Measurements from ENCODE around the gene SH3RF3. TPM values are rescaled to one million over a fixed set of nuclear protein-coding genes. Genes with fewer than 3 reads are reported as not detected.

SH3RF3 gene
- total RNA-seq, 1 donor from 2014 or later, result 7.9 TPM

GRCh38 chr2:109238580-109238979 is 109.6 kb downstream of the SH3RF3 start:
- Histone ChIP-seq H3K27ac (replicated peaks) (peak overlapping the region; percentile 55), H3K4me1 (peaks cover 75% of the 10 kb centered on the region), H3K9me3 (replicated peaks) (peaks cover 3% of the 10 kb centered on the region), H3K4me3 (no peak overlapping the region), H3K36me3 (no peaks in the 10 kb centered on the region), H3K27me3 (ENCODE audit: low read depth) (no peaks in the 10 kb centered on the region)
- TF ChIP-seq CTCF (IDR thresholded peaks at IDR 0.05; ENCODE audit: borderline replicate concordance), result no peak
- peak; percentile 70 for DNase-seq
- intact Hi-C loops (cut with micrococcal nuclease), result loop anchor here (10.0 kb wide), 1 partner anchor 104 kb away; no protein-coding TSS in a partner anchor

GRCh38 chr2:109239720-109240119 is 110.7 kb downstream of the SH3RF3 start:
- H3K36me3 ChIP-seq, result no peaks in the 10 kb centered on the region
- no peak overlapping the region for H3K27ac ChIP-seq (replicated peaks)
- intact Hi-C loops (cut with micrococcal nuclease), result loop anchor here (10.0 kb wide), 2 partner anchors 85 to 105 kb away; no protein-coding TSS in a partner anchor

GRCh38 chr2:109242210-109242653 is 113.2 kb downstream of the SH3RF3 start:
- Histone ChIP-seq H3K9me3 (replicated peaks) (no peaks in the 10 kb centered on the region), H3K36me3 (no peaks in the 10 kb centered on the region), H3K27me3 (ENCODE audit: low read depth) (no peaks in the 10 kb centered on the region), H3K27ac (replicated peaks) (peak overlapping the region; percentile 91), H3K4me3 (no peak overlapping the region), H3K4me1 (peaks cover 94% of the 10 kb centered on the region)
- intact Hi-C loops (cut with micrococcal nuclease), result loop anchor here (10.0 kb wide), 1 partner anchor 83 kb away; no protein-coding TSS in a partner anchor
- DNase-seq, result peak; percentile 42
- no peak for TF ChIP-seq CTCF (IDR thresholded peaks at IDR 0.05; ENCODE audit: borderline replicate concordance)

More at GRCh38 chr2:109239720-109240119, 110.7 kb downstream of the SH3RF3 start:
- no peaks in the 10 kb centered on the region for H3K27me3 ChIP-seq (ENCODE audit: low read depth)
- H3K4me1 ChIP-seq, result peaks cover 86% of the 10 kb centered on the region
- no peak for DNase-seq
- TF ChIP-seq CTCF (IDR thresholded peaks at IDR 0.05; ENCODE audit: borderline replicate concordance), result no peak
- no peak overlapping the region for H3K4me3 ChIP-seq
- no peaks in the 10 kb centered on the region for H3K9me3 ChIP-seq (replicated peaks)

- H3K4me3 ChIP-seq, result peak overlapping the region; percentile 17
- peak overlapping the region; percentile 91 for H3K27ac ChIP-seq (replicated peaks)
- H3K27me3 ChIP-seq (ENCODE audit: low read depth), result no peaks in the 10 kb centered on the region
- TF ChIP-seq CTCF (IDR thresholded peaks at IDR 0.05; ENCODE audit: borderline replicate concordance), result no peak
- no peaks in the 10 kb centered on the region for H3K36me3 ChIP-seq
- intact Hi-C loops (cut with micrococcal nuclease), result loop anchor here (10.0 kb wide), 1 partner anchor 82 kb away; no protein-coding TSS in a partner anchor
- peak; percentile 57 for DNase-seq
- peaks cover 99% of the 10 kb centered on the region for H3K4me1 ChIP-seq
- no peaks in the 10 kb centered on the region for H3K9me3 ChIP-seq (replicated peaks)
These were observed 113.8 kb downstream of the SH3RF3 start for GRCh38 chr2:109242654-109243331.

GRCh38 chr2:109243526-109244303 is 114.7 kb downstream of the SH3RF3 start:
- H3K27ac ChIP-seq (replicated peaks), result peak overlapping the region; percentile 91
- DNase-seq, result no peak
- no peak for TF ChIP-seq CTCF (IDR thresholded peaks at IDR 0.05; ENCODE audit: borderline replicate concordance)
- peaks cover 98% of the 10 kb centered on the region for H3K4me1 ChIP-seq
- H3K27me3 ChIP-seq (ENCODE audit: low read depth), result no peaks in the 10 kb centered on the region
- H3K9me3 ChIP-seq (replicated peaks), result no peaks in the 10 kb centered on the region
- H3K36me3 ChIP-seq, result no peaks in the 10 kb centered on the region
- intact Hi-C loops (cut with micrococcal nuclease), result loop anchor here (10.0 kb wide), 1 partner anchor 81 kb away; no protein-coding TSS in a partner anchor
- no peak overlapping the region for H3K4me3 ChIP-seq

Measured in left ventricle myocardium inferior (tissue), 1 donor.